Iris pigment epithelial cell (primary cell): ENCODE results near the gene GPS1.

Experiments
- DNase-seq: peaks from one replicate; pipeline ENCODE4 v3.0.0-alpha.2; 2011; ENCODE audit warnings: low read depth

Gene GPS1

GRCh38 chr17:82059272-82060000 lies 7.7 kb downstream of the GPS1 start:
- DNase-seq, result no peak

- DNase-seq, result no peak
These were observed 8.3 kb downstream of the GPS1 start for GRCh38 chr17:82060001-82060380.

GRCh38 chr17:82060614-82061013 lies 8.9 kb downstream of the GPS1 start:
- DNase-seq, result no peak

GRCh38 chr17:82061047-82061925 lies 9.6 kb downstream of the GPS1 start:
- DNase-seq, result no peak

- no peak for DNase-seq
These were observed 10.6 kb downstream of the GPS1 start for GRCh38 chr17:82062076-82062983.

- no peak for DNase-seq
These were observed 11.3 kb downstream of the GPS1 start for GRCh38 chr17:82062984-82063368.

GRCh38 chr17:82063424-82064415 lies 12.0 kb downstream of the GPS1 start:
- DNase-seq, result no peak

- DNase-seq, result no peak
These were observed 12.9 kb downstream of the GPS1 start for GRCh38 chr17:82064433-82065192.

- peak; percentile 50 for DNase-seq
These were observed 13.5 kb downstream of the GPS1 start for GRCh38 chr17:82065193-82065637.

GRCh38 chr17:82065638-82066303 lies 14.1 kb downstream of the GPS1 start, which contains the start of gene DUS1L:
TSS of gene DUS1L (minus strand) at chr17:82065804. CDS start at chr17:82065059, 745 bp downstream.
- DNase-seq, result peak; percentile 46

GRCh38 chr17:82070611-82071010 lies 18.9 kb downstream of the GPS1 start:
- DNase-seq, result no peak

- no peak for DNase-seq
These were observed 21.1 kb downstream of the GPS1 start for GRCh38 chr17:82072827-82073226.

GRCh38 chr17:82073446-82073845 lies 21.7 kb downstream of the GPS1 start:
- no peak for DNase-seq

- DNase-seq, result no peak
These were observed 24.5 kb downstream of the GPS1 start for GRCh38 chr17:82076018-82076784.

GRCh38 chr17:82076785-82077591 lies 25.3 kb downstream of the GPS1 start:
- no peak for DNase-seq

- DNase-seq, result no peak
These were observed 26.1 kb downstream of the GPS1 start for GRCh38 chr17:82077617-82078358.

GRCh38 chr17:82078433-82078832 lies 26.7 kb downstream of the GPS1 start:
- no peak for DNase-seq
